T-helper 2 cell treated with Interferon-gamma antibody and Interleukin-4, amounts not matched to agents 100 ng/mL and 5 ng/mL, for 36 hours (primary cell): ENCODE data around the gene NFATC3. TPM values are rescaled to one million over a fixed set of nuclear protein-coding genes. Genes with fewer than 3 reads are reported as not detected.

Source experiments
- intact Hi-C: fragments of 100-400 bp; cut with micrococcal nuclease; formaldehyde crosslinking; loops from one replicate; pipeline ENCODE4 v1.15.1; 2023
- total RNA-seq: library from RNA; stranded (reverse); gene quantifications from 2 replicates; pipeline ENCODE4 v1.2.3, GENCODE V29; 2022

The NFATC3 gene
- total RNA-seq, 1 donor from 2014 or later, result 205 TPM

- intact Hi-C loops, result loop anchor here (1.0 to 5.0 kb wide), 3 partner anchors 8 to 67 kb away; partner anchors contain the start of genes PRMT7, SLC7A6 and SLC7A6OS
Measured at GRCh38 chr16:68244903-68245853, 160.0 kb downstream of the NFATC3 start, which contains the start of gene PLA2G15. PLA2G15 (plus strand) TSS chr16:68245373; CDS start chr16:68245427, 54 bp downstream.

- intact Hi-C loops, result loop anchor here (5.0 kb wide), 1 partner anchor 66 kb away; the partner anchor contains the start of genes PRMT7 and SLC7A6OS
Measured at GRCh38 chr16:68246121-68246520, 161.0 kb downstream of the NFATC3 start.

- intact Hi-C loops, result loop anchor here (5.0 kb wide), 1 partner anchor 66 kb away; the partner anchor contains the start of genes PRMT7 and SLC7A6OS
Measured at GRCh38 chr16:68246666-68247065, 161.5 kb downstream of the NFATC3 start.

GRCh38 chr16:68247400-68247799, 162.2 kb downstream of the NFATC3 start:
- intact Hi-C loops, result loop anchor here (5.0 kb wide), 1 partner anchor 65 kb away; the partner anchor contains the start of genes PRMT7 and SLC7A6OS

- intact Hi-C loops, result loop anchor here (5.0 kb wide), 1 partner anchor 64 kb away; the partner anchor contains the start of genes PRMT7 and SLC7A6OS
Measured at GRCh38 chr16:68247932-68248331, 162.8 kb downstream of the NFATC3 start.

GRCh38 chr16:68249371-68249770, 164.2 kb downstream of the NFATC3 start:
- intact Hi-C loops, result loop anchor here (5.0 kb wide), 1 partner anchor 63 kb away; the partner anchor contains the start of genes PRMT7 and SLC7A6OS

- intact Hi-C loops, result no loop called here
Measured at GRCh38 chr16:68250951-68251350, 165.8 kb downstream of the NFATC3 start.

- intact Hi-C loops, result no loop called here
Measured at GRCh38 chr16:68251832-68252231, 166.7 kb downstream of the NFATC3 start.

GRCh38 chr16:68252383-68252782, 167.2 kb downstream of the NFATC3 start:
- intact Hi-C loops, result no loop called here

GRCh38 chr16:68253721-68254120, 168.6 kb downstream of the NFATC3 start:
- intact Hi-C loops, result no loop called here

- intact Hi-C loops, result no loop called here
Measured at GRCh38 chr16:68255712-68256111, 170.5 kb downstream of the NFATC3 start.

GRCh38 chr16:68257251-68257905, 172.2 kb downstream of the NFATC3 start:
- intact Hi-C loops, result no loop called here

GRCh38 chr16:68257906-68258800, 173.0 kb downstream of the NFATC3 start:
- intact Hi-C loops, result no loop called here

- intact Hi-C loops, result no loop called here
Measured at GRCh38 chr16:68259007-68259825, 174.0 kb downstream of the NFATC3 start.

- intact Hi-C loops, result loop anchor here (1.0 to 10.0 kb wide), 4 partner anchors 18 to 251 kb away; partner anchors contain the start of genes PLA2G15 and SLC7A6OS
Measured at GRCh38 chr16:68263559-68264127, 178.5 kb downstream of the NFATC3 start.

- intact Hi-C loops, result loop anchor here (1.0 to 10.0 kb wide), 4 partner anchors 19 to 250 kb away; partner anchors contain the start of genes PLA2G15 and SLC7A6OS
Measured at GRCh38 chr16:68264128-68265077, 179.2 kb downstream of the NFATC3 start, which contains the start of gene SLC7A6. SLC7A6 (plus strand) TSS chr16:68264526; CDS start chr16:68274727, 10,201 bp downstream.

GRCh38 chr16:68265078-68265920, 180.1 kb downstream of the NFATC3 start:
- intact Hi-C loops, result loop anchor here (10.0 kb wide), 1 partner anchor 250 kb away; no protein-coding TSS in a partner anchor
